ENCODE data around the gene CYB561D2. TPM values are rescaled to one million over a fixed set of nuclear protein-coding genes. Genes with fewer than 3 reads are reported as not detected.

Gene CYB561D2
- total RNA-seq, 2 donors from 2014 or later = 30.9 to 46.2 TPM

DNA sequence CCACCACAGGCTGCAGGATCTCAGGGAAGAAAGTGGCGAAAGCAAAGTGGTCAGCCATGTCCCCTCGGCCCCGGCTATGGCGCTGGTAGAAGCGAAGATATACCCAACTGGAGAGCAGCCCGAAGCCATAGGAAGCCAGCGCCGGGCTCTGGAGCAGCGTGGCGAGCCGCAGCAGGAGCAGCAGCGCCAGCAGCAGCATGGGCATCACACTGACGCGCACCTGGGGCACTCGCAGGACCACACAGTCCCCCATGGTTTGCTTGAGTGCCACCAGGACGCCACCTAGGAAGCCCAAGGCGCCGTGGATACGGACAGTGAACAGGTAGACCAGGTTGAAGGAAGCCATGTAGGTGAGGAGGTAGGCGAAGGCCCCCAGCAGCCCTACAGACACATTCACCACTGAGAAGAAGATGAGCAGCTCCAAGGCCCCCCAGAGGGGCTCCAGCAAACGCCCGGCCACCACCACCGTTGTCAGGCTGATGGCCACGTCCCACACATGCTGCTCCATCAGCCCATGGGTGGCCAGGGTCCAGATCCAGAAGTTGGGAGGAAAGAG, 7.8 kb downstream of the CYB561D2 start:
- Histone ChIP-seq H3K9ac (ENCODE audit: low read depth in 2 of 2, low read length in 2 of 2) (peak overlapping the region; percentile 89 to 93), H3K4me1 (peaks cover 23% of the 10 kb centered on the region), H3K27ac (peak overlapping the region; percentile 81), H3K9me3 (no peaks in the 10 kb centered on the region), H3K36me3 (peaks cover 8% of the 10 kb centered on the region), H3K4me3 (peak overlapping the region; percentile 89), H3K27me3 (no peaks in the 10 kb centered on the region)
- DNase-seq = no peak
- TF ChIP-seq, protein P1, sequence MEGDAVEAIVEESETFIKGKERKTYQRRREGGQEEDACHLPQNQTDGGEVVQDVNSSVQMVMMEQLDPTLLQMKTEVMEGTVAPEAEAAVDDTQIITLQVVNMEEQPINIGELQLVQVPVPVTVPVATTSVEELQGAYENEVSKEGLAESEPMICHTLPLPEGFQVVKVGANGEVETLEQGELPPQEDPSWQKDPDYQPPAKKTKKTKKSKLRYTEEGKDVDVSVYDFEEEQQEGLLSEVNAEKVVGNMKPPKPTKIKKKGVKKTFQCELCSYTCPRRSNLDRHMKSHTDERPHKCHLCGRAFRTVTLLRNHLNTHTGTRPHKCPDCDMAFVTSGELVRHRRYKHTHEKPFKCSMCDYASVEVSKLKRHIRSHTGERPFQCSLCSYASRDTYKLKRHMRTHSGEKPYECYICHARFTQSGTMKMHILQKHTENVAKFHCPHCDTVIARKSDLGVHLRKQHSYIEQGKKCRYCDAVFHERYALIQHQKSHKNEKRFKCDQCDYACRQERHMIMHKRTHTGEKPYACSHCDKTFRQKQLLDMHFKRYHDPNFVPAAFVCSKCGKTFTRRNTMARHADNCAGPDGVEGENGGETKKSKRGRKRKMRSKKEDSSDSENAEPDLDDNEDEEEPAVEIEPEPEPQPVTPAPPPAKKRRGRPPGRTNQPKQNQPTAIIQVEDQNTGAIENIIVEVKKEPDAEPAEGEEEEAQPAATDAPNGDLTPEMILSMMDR (IDR thresholded peaks at IDR 0.05) = no peak
- intact Hi-C loops (cut with DNase I) = no loop called here

DNA sequence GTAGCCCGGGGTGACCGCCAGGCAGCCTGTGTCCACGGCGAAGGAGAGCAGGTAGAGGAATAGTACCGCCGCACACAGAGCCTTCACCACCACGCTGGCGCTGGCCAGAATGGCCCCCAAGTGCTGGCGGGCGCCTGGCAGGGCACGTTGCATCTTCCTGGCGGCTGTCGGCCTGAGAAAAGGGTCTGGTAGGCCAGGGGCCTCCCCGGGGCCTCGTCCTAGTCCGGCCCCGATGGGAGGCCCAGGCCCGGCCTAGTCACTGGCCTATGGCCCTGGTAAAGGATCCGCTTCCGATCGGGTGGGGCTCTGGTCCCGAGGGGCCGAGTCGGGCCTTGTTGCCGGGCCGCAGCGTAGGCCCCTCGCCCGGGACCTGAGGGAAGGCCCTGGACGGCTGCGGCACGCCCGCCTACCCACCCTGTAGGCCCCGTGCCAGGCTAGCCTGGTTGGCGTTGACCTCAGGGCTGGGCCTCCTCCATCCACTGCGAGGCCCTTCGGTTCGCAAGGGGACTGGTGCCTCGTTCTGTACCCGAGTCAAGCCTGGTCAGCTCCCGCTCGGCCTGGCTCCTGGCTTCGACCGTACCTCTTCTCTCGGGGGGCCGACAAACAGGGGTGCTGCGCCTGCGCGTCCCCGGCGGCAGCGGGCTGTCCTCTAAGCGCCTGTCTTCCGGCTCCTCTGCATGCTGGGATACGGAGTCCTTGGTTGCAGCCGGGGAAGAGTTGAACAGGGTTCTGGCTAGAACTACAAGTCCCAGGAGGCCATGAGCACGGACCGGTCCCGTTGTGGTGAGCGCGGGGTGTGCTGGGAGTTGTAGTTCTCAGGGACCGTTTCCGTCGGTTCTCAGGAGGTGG, 8.5 kb downstream of the CYB561D2 start, which contains the start of gene TMEM115:
Gene TMEM115 (minus strand): TSS at position 611 of the 849 bp plus-strand sequence. CDS start 458 bp downstream, at position 153.
- H3K4me3 ChIP-seq = peak within 1 kb of the TSS; percentile 89
- H3K27me3 ChIP-seq = no peaks in the 10 kb centered on the region
- peaks cover 8% of the 10 kb centered on the region for H3K36me3 ChIP-seq
- peak within 1 kb of the TSS; percentile 89 to 93 for H3K9ac ChIP-seq (ENCODE audit: low read depth in 2 of 2, low read length in 2 of 2)
- TF ChIP-seq, protein P1 (IDR thresholded peaks at IDR 0.05) = no peak
- H3K4me1 ChIP-seq = peaks cover 23% of the 10 kb centered on the region
- peak; percentile 99 for DNase-seq
- intact Hi-C loops (cut with DNase I) = no loop called here
- H3K27ac ChIP-seq = peak within 1 kb of the TSS; percentile 81
- no peaks in the 10 kb centered on the region for H3K9me3 ChIP-seq

DNA sequence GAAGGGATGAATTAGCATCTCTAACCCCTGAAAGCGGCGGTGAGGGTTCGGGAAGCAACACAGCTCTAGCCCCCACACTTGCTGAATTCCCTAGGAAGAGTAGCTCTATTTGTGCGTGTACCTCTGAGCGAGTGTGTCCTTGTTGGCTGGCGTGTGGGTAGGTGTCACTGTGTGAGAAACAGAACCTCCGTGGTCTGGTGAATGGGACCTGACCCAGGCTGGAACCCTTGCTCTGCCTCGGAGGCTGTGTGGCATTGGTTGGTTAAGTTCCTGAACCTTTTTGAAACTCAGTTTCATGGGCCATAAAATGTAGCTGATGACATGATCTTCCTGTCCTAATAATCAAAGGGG, 9.1 kb downstream of the CYB561D2 start:
- DNase-seq = no peak
- no peaks in the 10 kb centered on the region for H3K9me3 ChIP-seq
- peaks cover 23% of the 10 kb centered on the region for H3K4me1 ChIP-seq
- no peak overlapping the region for H3K27ac ChIP-seq
- no peaks in the 10 kb centered on the region for H3K27me3 ChIP-seq
- intact Hi-C loops (cut with DNase I) = no loop called here
- H3K4me3 ChIP-seq = peak overlapping the region; percentile 89
- peaks cover 6% of the 10 kb centered on the region for H3K36me3 ChIP-seq
- peak overlapping the region in 1 of 2 donors; percentile 89 for H3K9ac ChIP-seq (ENCODE audit: low read depth in 2 of 2, low read length in 2 of 2)
- TF ChIP-seq, protein P1 (IDR thresholded peaks at IDR 0.05) = no peak

DNA sequence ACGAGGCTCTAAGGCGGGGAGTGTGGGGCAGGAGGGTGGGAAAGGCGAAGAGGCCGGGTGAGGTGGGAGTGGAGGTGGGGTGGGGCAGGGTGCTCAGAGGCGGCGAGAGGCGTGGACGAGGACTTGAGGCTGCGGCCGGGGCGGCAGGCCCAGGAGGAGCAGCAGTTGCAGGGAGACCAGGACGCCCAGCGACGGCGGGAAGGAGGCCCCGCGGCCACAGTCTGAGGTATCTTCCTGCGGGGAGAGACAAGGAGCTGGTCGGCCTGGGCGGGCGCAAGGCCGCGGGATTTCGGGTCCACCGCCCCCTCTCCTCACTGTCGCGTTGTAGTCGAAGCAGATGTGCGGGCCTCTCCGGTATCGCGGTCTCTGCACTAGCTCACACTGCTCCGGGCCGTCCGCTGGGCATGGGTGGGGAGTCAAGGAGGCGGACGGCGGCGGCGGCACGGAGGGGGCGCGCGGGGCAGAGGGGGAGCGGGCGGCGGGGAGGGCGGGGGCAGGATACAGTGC, 14.0 kb downstream of the CYB561D2 start:
- Histone ChIP-seq H3K27ac (no peak overlapping the region), H3K9me3 (no peaks in the 10 kb centered on the region), H3K4me1 (no peaks in the 10 kb centered on the region), H3K36me3 (no peaks in the 10 kb centered on the region), H3K4me3 (peak overlapping the region; percentile 66), H3K9ac (ENCODE audit: low read depth in 2 of 2, low read length in 2 of 2) (peak overlapping the region in 1 of 2 donors; percentile 67), H3K27me3 (no peaks in the 10 kb centered on the region)
- intact Hi-C loops (cut with DNase I) = loop anchor here (5.0 kb wide), 1 partner anchor 183 kb away; no protein-coding TSS in a partner anchor
- TF ChIP-seq, protein P1 (IDR thresholded peaks at IDR 0.05) = no peak
- peak; percentile 51 for DNase-seq

DNA sequence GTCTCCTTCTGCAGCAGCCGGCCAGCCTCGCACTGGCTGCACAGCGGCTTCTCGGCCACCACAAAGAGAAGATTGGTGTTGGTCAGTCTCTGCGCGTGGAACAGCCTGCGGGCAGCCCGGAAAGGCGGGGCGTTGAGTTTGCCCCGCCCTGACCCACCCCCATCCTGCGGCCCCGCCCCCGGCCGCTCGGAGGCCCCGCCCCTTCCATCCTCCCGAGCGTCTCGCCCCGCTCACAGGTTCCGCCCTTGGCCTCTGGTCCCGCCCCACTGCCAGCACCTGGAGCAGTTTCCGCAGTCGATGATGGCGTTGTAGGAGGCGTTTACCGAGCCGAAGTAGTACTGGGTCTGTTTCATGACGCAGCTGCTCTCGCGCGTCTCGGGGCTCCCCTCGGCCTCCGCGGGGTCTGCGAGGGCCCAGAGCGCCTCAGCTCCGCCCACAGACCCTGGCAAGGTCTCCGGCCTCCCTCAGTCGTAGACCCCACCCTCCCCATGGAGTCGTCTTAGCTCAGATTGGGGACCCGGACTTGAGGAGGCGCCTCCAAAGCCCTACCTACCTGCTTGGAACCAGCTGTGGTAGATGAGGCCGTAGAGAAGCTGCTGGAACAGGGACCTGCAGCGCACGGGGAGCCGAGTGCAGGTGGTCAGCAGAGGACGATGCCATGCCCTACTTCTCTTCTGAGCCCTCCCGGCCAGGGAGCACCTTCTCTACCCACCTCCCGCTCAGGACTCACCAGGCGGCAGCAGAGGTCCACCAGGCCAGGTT, 14.6 kb downstream of the CYB561D2 start:
- Histone ChIP-seq H3K4me3 (peak overlapping the region; percentile 66), H3K27ac (peak overlapping the region; percentile 70), H3K9me3 (no peaks in the 10 kb centered on the region), H3K36me3 (no peaks in the 10 kb centered on the region), H3K9ac (ENCODE audit: low read depth in 2 of 2, low read length in 2 of 2) (peak overlapping the region; percentile 62 to 84), H3K27me3 (no peaks in the 10 kb centered on the region), H3K4me1 (no peaks in the 10 kb centered on the region)
- intact Hi-C loops (cut with DNase I) = loop anchor here (5.0 kb wide), 1 partner anchor 182 kb away; no protein-coding TSS in a partner anchor
- DNase-seq = peak; percentile 97
- TF ChIP-seq, protein P1 (IDR thresholded peaks at IDR 0.05) = no peak
